ENCODE results near the gene ARFRP1.
A peak's percentile ranks its signal among the peaks of the same experiment; 100 is the strongest.

ARFRP1 gene

GRCh38 chr20:63690898-63691710 lies 16.7 kb downstream of the ARFRP1 start:
- no peak for DNase-seq (ENCODE audit: low spot score)

- no peak for DNase-seq (ENCODE audit: low spot score)
Observed at GRCh38 chr20:63690003-63690897, 17.5 kb downstream of the ARFRP1 start.

- no peak for DNase-seq (ENCODE audit: low spot score)
Observed at GRCh38 chr20:63689046-63690002, 18.5 kb downstream of the ARFRP1 start.

- DNase-seq (ENCODE audit: low spot score), result no peak
Observed at GRCh38 chr20:63688228-63689045, 19.3 kb downstream of the ARFRP1 start.

- no peak for DNase-seq (ENCODE audit: low spot score)
Observed at GRCh38 chr20:63687419-63688178, 20.2 kb downstream of the ARFRP1 start.

- no peak for DNase-seq (ENCODE audit: low spot score)
Observed at GRCh38 chr20:63686492-63687321, 21.1 kb downstream of the ARFRP1 start.

GRCh38 chr20:63686094-63686491 lies 21.7 kb downstream of the ARFRP1 start:
- no peak for DNase-seq (ENCODE audit: low spot score)

- DNase-seq (ENCODE audit: low spot score), result no peak
Observed at GRCh38 chr20:63685269-63686026, 22.3 kb downstream of the ARFRP1 start.

GRCh38 chr20:63682384-63683139 lies 25.2 kb downstream of the ARFRP1 start:
- peak; percentile 76 for DNase-seq (ENCODE audit: low spot score)

GRCh38 chr20:63681609-63682142 lies 26.1 kb downstream of the ARFRP1 start:
- no peak for DNase-seq (ENCODE audit: low spot score)

- no peak for DNase-seq (ENCODE audit: low spot score)
Observed at GRCh38 chr20:63680857-63681608, 26.7 kb downstream of the ARFRP1 start.

GRCh38 chr20:63680427-63680826 lies 27.3 kb downstream of the ARFRP1 start:
- DNase-seq (ENCODE audit: low spot score), result no peak

GRCh38 chr20:63679799-63680305 lies 27.9 kb downstream of the ARFRP1 start:
- no peak for DNase-seq (ENCODE audit: low spot score)

GRCh38 chr20:63678667-63679465 lies 28.9 kb downstream of the ARFRP1 start:
- DNase-seq (ENCODE audit: low spot score), result no peak

GRCh38 chr20:63678071-63678470 lies 29.7 kb downstream of the ARFRP1 start:
- DNase-seq (ENCODE audit: low spot score), result no peak

Measured in iPS-NIHi11 (cell line).